ENCODE results near the gene SLC49A3.

Gene SLC49A3

DNA sequence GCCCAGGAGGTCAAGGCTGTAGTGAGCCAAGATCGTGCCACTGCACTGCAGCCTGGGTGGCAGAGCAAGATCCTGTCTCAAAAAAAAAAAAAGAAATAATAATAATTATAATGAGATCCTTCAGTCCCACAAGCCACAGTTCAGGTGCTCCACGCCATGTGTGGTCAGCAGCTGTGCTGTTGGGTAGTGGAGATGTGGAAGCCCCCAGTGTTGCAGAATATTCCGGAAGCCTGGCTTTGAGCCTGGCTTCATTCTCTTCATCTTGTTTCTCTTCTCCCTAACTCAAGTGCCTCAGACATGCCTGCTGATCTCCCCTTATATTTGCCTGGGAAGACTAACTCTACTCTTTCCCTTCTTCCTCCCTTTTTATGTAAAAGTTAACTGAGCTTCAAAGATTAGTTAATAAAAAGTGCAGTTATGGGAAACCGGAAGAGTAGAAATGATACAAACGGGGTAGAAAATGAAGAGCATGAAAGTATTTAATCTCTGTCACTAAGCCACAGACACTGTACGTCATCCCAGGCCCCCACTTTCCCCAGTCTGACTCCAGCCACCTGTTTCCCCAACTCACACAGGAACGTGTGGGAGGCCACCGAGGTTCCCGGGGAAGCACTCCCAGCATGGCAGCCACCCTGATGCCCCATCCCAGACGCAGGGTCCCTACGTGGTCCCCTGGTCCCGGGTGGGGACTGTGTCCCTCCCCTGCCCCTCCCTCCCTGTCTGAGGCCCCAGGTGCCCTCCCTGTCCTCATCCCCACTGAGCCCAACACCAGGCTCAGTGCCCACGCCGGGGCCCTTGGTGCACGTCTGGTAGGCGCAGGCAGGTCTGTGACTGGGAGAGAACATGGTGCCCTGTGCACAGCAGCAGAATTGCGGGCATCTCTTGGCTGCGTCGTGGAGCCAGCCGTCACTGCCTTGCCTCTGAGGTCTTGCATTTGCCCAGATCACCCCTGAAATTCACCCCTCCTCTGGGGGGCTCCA lies 40.7 kb upstream of the SLC49A3 start:
- Histone ChIP-seq H3K36me3 (ENCODE audit: insufficient read depth, low read length) (peaks cover 54% of the 10 kb centered on the region), H3K27ac (ENCODE audit: low read length) (no peak overlapping the region), H4K20me1 (ENCODE audit: insufficient read depth, low read length) (peaks cover 63% of the 10 kb centered on the region), H3K9me3 (ENCODE audit: insufficient read depth, low read length, severe bottlenecking) (no peaks in the 10 kb centered on the region), H3K4me1 (ENCODE audit: insufficient read depth, low read length) (no peaks in the 10 kb centered on the region), H3K27me3 (ENCODE audit: insufficient read depth, low read length, poor library complexity) (no peaks in the 10 kb centered on the region), H2AFZ (ENCODE audit: low read depth, low read length) (no peak overlapping the region), H3K4me2 (ENCODE audit: insufficient read depth, low read length) (no peak overlapping the region), H3K9ac (ENCODE audit: low read depth, low read length) (no peak overlapping the region), H3K4me3 (ENCODE audit: low read depth in 1 of 2, low read length in 2 of 2) (no peak overlapping the region), H3K79me2 (ENCODE audit: insufficient read depth, low read length) (peaks cover 52% of the 10 kb centered on the region)
- ATAC-seq (ENCODE audit: insufficient read depth, low read depth) (no peak), DNase-seq (no peak)
- TF ChIP-seq CTCF (IDR thresholded peaks at IDR 0.05; ENCODE audit: borderline replicate concordance, extremely low read depth, low read length, poor library complexity, severe bottlenecking): no peak
- TF ChIP-seq EZH2 (IDR thresholded peaks at IDR 0.05; ENCODE audit: borderline replicate concordance, low read depth, low read length, severe bottlenecking): no peak

DNA sequence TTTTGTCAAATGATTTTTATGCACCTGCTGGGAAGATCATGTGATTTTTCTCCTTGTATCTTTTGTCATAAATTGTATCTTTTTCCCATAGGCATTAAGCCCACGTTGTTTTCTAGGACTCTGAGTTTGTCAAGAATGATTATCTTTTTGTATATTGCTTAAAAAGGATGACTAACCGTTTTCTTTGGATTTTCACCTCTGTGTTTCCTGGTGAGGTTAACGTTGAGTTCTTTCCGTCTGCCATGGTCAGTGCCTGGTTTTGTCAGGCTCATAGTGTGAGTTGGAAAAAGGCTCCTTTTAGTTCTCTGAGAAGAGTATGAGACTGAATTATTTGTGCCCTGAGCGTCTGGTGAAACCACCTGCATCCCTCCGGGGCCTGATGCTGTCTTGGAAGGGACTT lies 38.6 kb upstream of the SLC49A3 start:
- Histone ChIP-seq H4K20me1 (ENCODE audit: insufficient read depth, low read length) (peaks cover 78% of the 10 kb centered on the region), H3K4me1 (ENCODE audit: insufficient read depth, low read length) (no peaks in the 10 kb centered on the region), H3K27ac (ENCODE audit: low read length) (no peak overlapping the region), H3K27me3 (ENCODE audit: insufficient read depth, low read length, poor library complexity) (no peaks in the 10 kb centered on the region), H3K9me3 (ENCODE audit: insufficient read depth, low read length, severe bottlenecking) (no peaks in the 10 kb centered on the region), H3K4me2 (ENCODE audit: insufficient read depth, low read length) (no peak overlapping the region), H2AFZ (ENCODE audit: low read depth, low read length) (no peak overlapping the region), H3K4me3 (ENCODE audit: low read depth in 1 of 2, low read length in 2 of 2) (no peak overlapping the region), H3K36me3 (ENCODE audit: insufficient read depth, low read length) (peaks cover 42% of the 10 kb centered on the region), H3K79me2 (ENCODE audit: insufficient read depth, low read length) (peaks cover 70% of the 10 kb centered on the region), H3K9ac (ENCODE audit: low read depth, low read length) (no peak overlapping the region)
- DNase-seq: no peak
- TF ChIP-seq CTCF (IDR thresholded peaks at IDR 0.05; ENCODE audit: borderline replicate concordance, extremely low read depth, low read length, poor library complexity, severe bottlenecking) (no peak), EZH2 (IDR thresholded peaks at IDR 0.05; ENCODE audit: borderline replicate concordance, low read depth, low read length, severe bottlenecking) (no peak)
- ATAC-seq (ENCODE audit: insufficient read depth, low read depth): no peak

- Histone ChIP-seq H3K4me3 (ENCODE audit: low read depth in 1 of 2, low read length in 2 of 2) (no peak overlapping the region), H3K79me2 (ENCODE audit: insufficient read depth, low read length) (peaks cover 76% of the 10 kb centered on the region), H3K9ac (ENCODE audit: low read depth, low read length) (no peak overlapping the region), H3K36me3 (ENCODE audit: insufficient read depth, low read length) (peaks cover 44% of the 10 kb centered on the region), H3K9me3 (ENCODE audit: insufficient read depth, low read length, severe bottlenecking) (no peaks in the 10 kb centered on the region), H3K27me3 (ENCODE audit: insufficient read depth, low read length, poor library complexity) (no peaks in the 10 kb centered on the region), H4K20me1 (ENCODE audit: insufficient read depth, low read length) (peaks cover 78% of the 10 kb centered on the region), H3K27ac (ENCODE audit: low read length) (no peak overlapping the region), H3K4me1 (ENCODE audit: insufficient read depth, low read length) (no peaks in the 10 kb centered on the region), H2AFZ (ENCODE audit: low read depth, low read length) (no peak overlapping the region), H3K4me2 (ENCODE audit: insufficient read depth, low read length) (no peak overlapping the region)
- no peak for DNase-seq
- TF ChIP-seq CTCF (IDR thresholded peaks at IDR 0.05; ENCODE audit: borderline replicate concordance, extremely low read depth, low read length, poor library complexity, severe bottlenecking) (no peak), EZH2 (IDR thresholded peaks at IDR 0.05; ENCODE audit: borderline replicate concordance, low read depth, low read length, severe bottlenecking) (no peak)
- no peak for ATAC-seq (ENCODE audit: insufficient read depth, low read depth)
Observed at GRCh38 chr4:726838-727237, 37.9 kb upstream of the SLC49A3 start.
